Progenitor cell of endocrine pancreas (in vitro differentiated cells): ENCODE results near the gene SLC39A10. TPM values are rescaled to one million over a fixed set of nuclear protein-coding genes. Genes with fewer than 3 reads are reported as not detected.
"Not testable (repeated sequence)": the region's sequence is repeated elsewhere in the genome, so short reads cannot be mapped to it uniquely, and the experiment has no call there.

Source experiments
- DNase-seq: peaks from one replicate; pipeline ENCODE4 v3.0.0; 2021; ENCODE audit warnings: low spot score; ENCODE audit not compliant: unreplicated experiment
- H3K27ac Mint-ChIP-seq: 2 replicates; pipeline ENCODE4 v1.8.0; 2021; ENCODE audit warnings: mild to moderate bottlenecking, moderate library complexity, mixed read lengths
- H3K27me3 Mint-ChIP-seq: 2 replicates; pipeline ENCODE4 v1.8.0; 2021; ENCODE audit warnings: mixed read lengths
- H3K36me3 Mint-ChIP-seq: 2 replicates; pipeline ENCODE4 v1.8.0; 2022; ENCODE audit warnings: mixed read lengths; ENCODE audit not compliant: insufficient read depth
- H3K4me1 Mint-ChIP-seq: 2 replicates; pipeline ENCODE4 v1.8.0; 2021; ENCODE audit warnings: low read depth, mixed read lengths
- H3K4me3 Mint-ChIP-seq: 2 replicates; pipeline ENCODE4 v1.8.0; 2021; ENCODE audit warnings: low read depth, mild to moderate bottlenecking, moderate library complexity, mixed read lengths
- H3K9me3 Mint-ChIP-seq: 2 replicates; pipeline ENCODE4 v1.8.0; 2021; ENCODE audit warnings: low read depth, mixed read lengths
- CTCF ChIP-seq: fragments of 200-600 bp; sonication (generic); IDR thresholded peaks from one replicate; pipeline ENCODE4 v1.5.0; 2021; ENCODE audit warnings: antibody characterized with exemption, mild to moderate bottlenecking; ENCODE audit not compliant: unreplicated experiment
- total RNA-seq: library from RNA; stranded (reverse); gene quantifications from 2 replicates; pipeline ENCODE4 v1.2.1, GENCODE V29; 2021

The SLC39A10 gene
- total RNA-seq, 1 donor from 2014 or later: 181 TPM

- H3K36me3 Mint-ChIP-seq: no peaks in the 10 kb centered on the region
- H3K9me3 Mint-ChIP-seq: peaks cover 4% of the 10 kb centered on the region
- H3K4me1 Mint-ChIP-seq: peaks cover 12% of the 10 kb centered on the region
- no peak for DNase-seq
- no peaks in the 10 kb centered on the region for H3K27me3 Mint-ChIP-seq
- TF ChIP-seq CTCF: no peak
- no peak overlapping the region for H3K27ac Mint-ChIP-seq
- H3K4me3 Mint-ChIP-seq: no peak overlapping the region
These were observed 18.3 kb upstream of the SLC39A10 start for GRCh38 chr2:195638750-195639149.

GRCh38 chr2:195639238-195639858, 17.7 kb upstream of the SLC39A10 start:
- Mint-ChIP-seq H3K4me1 (peaks cover 11% of the 10 kb centered on the region), H3K36me3 (no peaks in the 10 kb centered on the region), H3K27ac (no peak overlapping the region), H3K27me3 (no peaks in the 10 kb centered on the region), H3K9me3 (peaks cover 4% of the 10 kb centered on the region), H3K4me3 (no peak overlapping the region)
- TF ChIP-seq CTCF: no peak
- no peak for DNase-seq

GRCh38 chr2:195639959-195640358, 17.1 kb upstream of the SLC39A10 start:
- TF ChIP-seq CTCF: no peak
- no peak for DNase-seq
- no peaks in the 10 kb centered on the region for H3K27me3 Mint-ChIP-seq
- H3K36me3 Mint-ChIP-seq: no peaks in the 10 kb centered on the region
- H3K9me3 Mint-ChIP-seq: peaks cover 4% of the 10 kb centered on the region
- no peak overlapping the region for H3K4me3 Mint-ChIP-seq
- no peak overlapping the region for H3K27ac Mint-ChIP-seq
- peaks cover 10% of the 10 kb centered on the region for H3K4me1 Mint-ChIP-seq

- peaks cover 4% of the 10 kb centered on the region for H3K9me3 Mint-ChIP-seq
- H3K4me3 Mint-ChIP-seq: no peak overlapping the region
- peak overlapping the region; percentile 43 for H3K27ac Mint-ChIP-seq
These were observed 14.9 kb upstream of the SLC39A10 start for GRCh38 chr2:195642027-195642678.

GRCh38 chr2:195642679-195643068, 14.4 kb upstream of the SLC39A10 start:
- Mint-ChIP-seq H3K9me3 (peaks cover 2% of the 10 kb centered on the region), H3K27ac (no peak overlapping the region), H3K36me3 (no peaks in the 10 kb centered on the region), H3K4me3 (no peak overlapping the region), H3K4me1 (peaks cover 13% of the 10 kb centered on the region), H3K27me3 (no peaks in the 10 kb centered on the region)
- TF ChIP-seq CTCF: no peak
- DNase-seq: no peak

More at GRCh38 chr2:195642027-195642678, 14.9 kb upstream of the SLC39A10 start:
- TF ChIP-seq CTCF: no peak
- Mint-ChIP-seq H3K36me3 (no peaks in the 10 kb centered on the region), H3K4me1 (peaks cover 13% of the 10 kb centered on the region), H3K27me3 (no peaks in the 10 kb centered on the region)
- no peak for DNase-seq

- not testable (repeated sequence) for H3K36me3 Mint-ChIP-seq, DNase-seq, H3K27me3 Mint-ChIP-seq, H3K27ac Mint-ChIP-seq, H3K9me3 Mint-ChIP-seq, H3K4me3 Mint-ChIP-seq
- peaks cover 13% of the 10 kb centered on the region for H3K4me1 Mint-ChIP-seq
These were observed 12.3 kb upstream of the SLC39A10 start for GRCh38 chr2:195644708-195645107.
